HCT116 (cell line): ENCODE results near the gene KRTAP5-4.

ENCODE experiments used
- CEBPB ChIP-seq: IDR thresholded peaks from 2 replicates; pipeline ENCODE4 v1.6.1; 2012; ENCODE audit warnings: low read depth
- CTCF ChIP-seq, 3 experiments: fragments of 200-600 bp in 1 of 3; sonication (generic) in 1 of 3; IDR thresholded peaks in 2 of 3; conservative IDR thresholded peaks in 1 of 3; 2 replicates each; pipeline ENCODE4 v1.5.1; 2012 to 2017; ENCODE audit warnings: low read depth in 2 of 3, low read length in 2 of 3, antibody characterized with exemption in 1 of 3, borderline replicate concordance in 1 of 3, control low read depth in 1 of 3, mild to moderate bottlenecking in 1 of 3, mixed read lengths in 1 of 3, mixed run types in 1 of 3, moderate library complexity in 1 of 3; ENCODE audit not compliant: insufficient read depth in 1 of 3
- ELF1 ChIP-seq: IDR thresholded peaks from 2 replicates; pipeline ENCODE4 v1.6.1; 2012; ENCODE audit warnings: low read depth, borderline replicate concordance
- FOSL1 ChIP-seq: IDR thresholded peaks from 2 replicates; pipeline ENCODE4 v1.6.1; 2012; ENCODE audit warnings: low read depth
- POLR2A ChIP-seq: IDR thresholded peaks from 2 replicates; pipeline ENCODE4 v1.7.0; 2011; ENCODE audit warnings: borderline replicate concordance; ENCODE audit not compliant: insufficient read depth, insufficient read length; ENCODE audit errors: extremely low read depth
- POLR2AphosphoS5 ChIP-seq: IDR thresholded peaks from 2 replicates; pipeline ENCODE4 v1.6.1; 2011; ENCODE audit warnings: mild to moderate bottlenecking, low read depth, low read length, moderate library complexity
- RAD21 ChIP-seq: IDR thresholded peaks from 2 replicates; pipeline ENCODE4 v1.6.1; 2012; ENCODE audit warnings: low read depth, mild to moderate bottlenecking
- SP1 ChIP-seq: IDR thresholded peaks from 2 replicates; pipeline ENCODE4 v1.6.1; 2012; ENCODE audit warnings: low read depth
- YY1 ChIP-seq: IDR thresholded peaks from 2 replicates; pipeline ENCODE4 v1.6.1; 2011; ENCODE audit warnings: low read length, low read depth, moderate library complexity, mild to moderate bottlenecking; ENCODE audit not compliant: insufficient replicate concordance; ENCODE audit errors: extremely low read depth
- TF ChIP-seq, protein P1 (sequence below): IDR thresholded peaks from 2 replicates; pipeline ENCODE4 v1.6.1; 2012

- no peak for TF ChIP-seq CTCF (IDR thresholded peaks at IDR 0.05 in 2 of 3, conservative IDR thresholded peaks at IDR 0.05 in 1 of 3; ENCODE audit: borderline replicate concordance in 1 of 3, insufficient read depth in 1 of 3, low read depth in 2 of 3, low read length in 2 of 3)
- no peak for TF ChIP-seq YY1
- TF ChIP-seq SP1, result no peak
- no peak for TF ChIP-seq ELF1
- TF ChIP-seq RAD21, result no peak
- no peak for TF ChIP-seq FOSL1
- no peak for TF ChIP-seq POLR2A
- TF ChIP-seq POLR2AphosphoS5, result no peak
- TF ChIP-seq, protein P1, sequence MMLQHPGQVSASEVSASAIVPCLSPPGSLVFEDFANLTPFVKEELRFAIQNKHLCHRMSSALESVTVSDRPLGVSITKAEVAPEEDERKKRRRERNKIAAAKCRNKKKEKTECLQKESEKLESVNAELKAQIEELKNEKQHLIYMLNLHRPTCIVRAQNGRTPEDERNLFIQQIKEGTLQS, result no peak
- TF ChIP-seq CEBPB, result no peak
Measured at GRCh38 chr11:1637628-1638027, 15.7 kb upstream of the KRTAP5-4 start.
